Measurements from ENCODE around the gene CELF4.

GRCh38 chr18:37612524-37613252 is 47.1 kb upstream of the CELF4 start:
- TF ChIP-seq CTCF (IDR thresholded peaks at IDR 0.05) (no peak), POLR2A (IDR thresholded peaks at IDR 0.05) (no peak), EP300 (IDR thresholded peaks at IDR 0.05) (no peak)
